Measurements from ENCODE around the gene BTBD16. TPM values are rescaled to one million over a fixed set of nuclear protein-coding genes. Genes with fewer than 3 reads are reported as not detected.

The BTBD16 gene
- total and polyA plus RNA-seq, 2 donors (not counting 3 experiments of a cell fraction or from before 2014, with no cell fraction given) = 0.04 TPM; not detected in 1

DNA sequence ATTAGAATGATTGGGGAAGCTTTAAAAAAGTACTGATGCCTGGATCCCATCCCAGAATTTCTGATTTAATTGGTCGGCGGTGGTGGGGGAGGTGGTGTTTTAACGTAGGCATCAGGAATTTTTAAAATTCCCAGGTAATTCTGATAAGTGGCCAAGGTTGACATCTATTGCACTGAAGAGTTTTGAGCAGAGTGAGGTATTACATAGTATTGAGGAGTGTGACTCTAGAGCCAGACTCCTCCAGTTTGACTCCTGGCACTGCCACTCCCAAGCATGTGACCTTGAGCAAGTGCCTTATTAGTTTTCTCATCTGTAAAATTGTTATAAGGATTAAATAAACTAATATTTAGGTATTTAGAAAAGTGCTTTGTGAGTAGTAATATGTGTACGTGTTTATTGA lies 109.6 kb downstream of the BTBD16 start:
- BruUV-seq (replicated peaks) = no TSS peak
- Histone ChIP-seq H3K9me3 (replicated peaks; ENCODE audit: control insufficient read depth, insufficient read depth, low read length) (no peaks in the 10 kb centered on the region), H4K20me1 (replicated peaks; ENCODE audit: control insufficient read depth, extremely low read depth, insufficient read depth, low read length) (peaks cover 3% of the 10 kb centered on the region), H3K4me1 (ENCODE audit: control insufficient read depth, extremely low read depth, insufficient read depth, low read length) (peaks cover 8% of the 10 kb centered on the region), H3K27ac (ENCODE audit: insufficient read depth, low read depth, low read length) (no peak overlapping the region), H3K27me3 (ENCODE audit: control insufficient read depth in 2 of 2, insufficient read depth in 2 of 2, low read length in 2 of 2) (no peaks in the 10 kb centered on the region), H3K79me2 (ENCODE audit: control insufficient read depth, insufficient read depth, low read length) (peaks cover 85% of the 10 kb centered on the region), H3K4me2 (ENCODE audit: insufficient read depth, low read length) (no peak overlapping the region), H3K9me1 (replicated peaks; ENCODE audit: control insufficient read depth, extremely low read depth, insufficient read depth, low read length) (no peaks in the 10 kb centered on the region), H2AFZ (ENCODE audit: low read depth, low read length) (no peak overlapping the region), H3K36me3 (ENCODE audit: control insufficient read depth in 2 of 2, extremely low read depth in 1 of 2, insufficient read depth in 2 of 2, low read length in 2 of 2) (peaks cover 0 to 2% of the 10 kb centered on the region in 2 experiments), H3K9ac (replicated peaks; ENCODE audit: extremely low read depth, insufficient read depth, low read length) (no peak overlapping the region), H3K4me3 (replicated peaks in 1 of 3; ENCODE audit: insufficient read depth in 1 of 3, low read depth in 1 of 3, low read length in 3 of 3) (no peak overlapping the region)
- dilution Hi-C loops (cut with MboI; ENCODE audit: extremely low pct_ligation_motif_present, low sequenced_read_pairs) (no loop called here), intact Hi-C loops (cut with micrococcal nuclease) (no loop called here)
- CTCF ChIA-PET = no interaction called here
- DNase-seq (ENCODE audit: low read depth, low spot score) (no peak), FAIRE-seq (no peak)
- no peak for TF ChIP-seq JUN (IDR thresholded peaks at IDR 0.05; ENCODE audit: borderline replicate concordance, insufficient read depth, insufficient read length, low read depth)
- no peak for TF ChIP-seq EZH2 (IDR thresholded peaks at IDR 0.05; ENCODE audit: borderline replicate concordance, low read depth, low read length, severe bottlenecking)
- TF ChIP-seq, protein P1, sequence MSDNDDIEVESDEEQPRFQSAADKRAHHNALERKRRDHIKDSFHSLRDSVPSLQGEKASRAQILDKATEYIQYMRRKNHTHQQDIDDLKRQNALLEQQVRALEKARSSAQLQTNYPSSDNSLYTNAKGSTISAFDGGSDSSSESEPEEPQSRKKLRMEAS (IDR thresholded peaks at IDR 0.05; ENCODE audit: insufficient read depth, insufficient read length) = no peak
- no peak for TF ChIP-seq POLR2AphosphoS5 (IDR thresholded peaks at IDR 0.05; ENCODE audit: insufficient read depth, low read depth, low read length)
- no peak for TF ChIP-seq FOS (IDR thresholded peaks at IDR 0.05; ENCODE audit: borderline replicate concordance, insufficient read depth, low read length)
- TF ChIP-seq, protein P2, sequence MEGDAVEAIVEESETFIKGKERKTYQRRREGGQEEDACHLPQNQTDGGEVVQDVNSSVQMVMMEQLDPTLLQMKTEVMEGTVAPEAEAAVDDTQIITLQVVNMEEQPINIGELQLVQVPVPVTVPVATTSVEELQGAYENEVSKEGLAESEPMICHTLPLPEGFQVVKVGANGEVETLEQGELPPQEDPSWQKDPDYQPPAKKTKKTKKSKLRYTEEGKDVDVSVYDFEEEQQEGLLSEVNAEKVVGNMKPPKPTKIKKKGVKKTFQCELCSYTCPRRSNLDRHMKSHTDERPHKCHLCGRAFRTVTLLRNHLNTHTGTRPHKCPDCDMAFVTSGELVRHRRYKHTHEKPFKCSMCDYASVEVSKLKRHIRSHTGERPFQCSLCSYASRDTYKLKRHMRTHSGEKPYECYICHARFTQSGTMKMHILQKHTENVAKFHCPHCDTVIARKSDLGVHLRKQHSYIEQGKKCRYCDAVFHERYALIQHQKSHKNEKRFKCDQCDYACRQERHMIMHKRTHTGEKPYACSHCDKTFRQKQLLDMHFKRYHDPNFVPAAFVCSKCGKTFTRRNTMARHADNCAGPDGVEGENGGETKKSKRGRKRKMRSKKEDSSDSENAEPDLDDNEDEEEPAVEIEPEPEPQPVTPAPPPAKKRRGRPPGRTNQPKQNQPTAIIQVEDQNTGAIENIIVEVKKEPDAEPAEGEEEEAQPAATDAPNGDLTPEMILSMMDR (IDR thresholded peaks at IDR 0.05; ENCODE audit: extremely low read depth in 1 of 2, insufficient read depth in 1 of 2, low read depth in 1 of 2, low read length in 2 of 2) = no peak
- no peak for TF ChIP-seq GATA2 (IDR thresholded peaks at IDR 0.05; ENCODE audit: insufficient read depth, insufficient read length, low read depth, low read length)
- TF ChIP-seq POLR2A (IDR thresholded peaks at IDR 0.05; ENCODE audit: low read depth, low read length) = no peak
- TF ChIP-seq MYC (IDR thresholded peaks at IDR 0.05; ENCODE audit: low read depth, low read length) = no peak
- POLR2A ChIA-PET = no interaction called here
